22Rv1 (cell line): ENCODE data around the gene DYRK1A.

Experiments used
- ZFX ChIP-seq: fragments of 450-650 bp; IDR thresholded peaks from 2 replicates; pipeline ENCODE4 v1.6.1; 2017; ENCODE audit warnings: antibody characterized with exemption, borderline replicate concordance
- TF ChIP-seq, protein P1 (sequence below): fragments of 450-650 bp; IDR thresholded peaks from 2 replicates; pipeline ENCODE4 v1.5.1; 2017; ENCODE audit warnings: mild to moderate bottlenecking

DNA sequence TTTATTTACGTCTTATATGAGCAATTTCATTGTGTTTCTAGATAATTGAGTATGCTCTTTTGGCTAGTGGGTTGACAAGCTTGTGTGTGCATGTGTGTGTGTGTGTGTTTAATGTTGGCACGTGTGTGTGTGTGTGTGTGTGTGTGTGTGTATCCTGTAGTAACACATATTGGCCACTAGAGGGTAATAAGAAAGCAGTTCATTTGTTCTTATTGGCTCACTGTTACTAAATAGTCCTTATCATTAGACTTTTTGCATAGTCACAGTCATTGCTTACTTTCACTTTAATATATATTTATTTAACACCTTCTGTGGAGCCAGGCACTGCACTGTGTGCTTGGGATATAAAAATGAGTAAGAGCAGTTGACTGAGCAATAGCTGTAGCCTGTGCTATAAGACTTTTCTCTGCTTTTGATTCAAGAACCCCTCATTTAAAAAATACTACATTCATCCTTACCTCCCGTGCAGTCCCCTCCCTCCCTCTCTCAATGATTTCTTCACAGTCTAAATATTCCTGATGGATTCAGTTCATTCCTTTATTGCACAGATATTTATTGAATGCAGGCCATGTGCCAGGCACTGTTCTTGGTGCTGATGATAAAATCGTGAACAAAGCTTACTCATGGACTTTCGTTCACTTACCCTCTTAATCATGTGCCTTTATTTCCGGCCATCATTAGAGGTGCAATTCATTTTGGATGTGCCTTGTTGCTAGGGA is 96.7 kb downstream of the DYRK1A start:
- TF ChIP-seq, protein P1, sequence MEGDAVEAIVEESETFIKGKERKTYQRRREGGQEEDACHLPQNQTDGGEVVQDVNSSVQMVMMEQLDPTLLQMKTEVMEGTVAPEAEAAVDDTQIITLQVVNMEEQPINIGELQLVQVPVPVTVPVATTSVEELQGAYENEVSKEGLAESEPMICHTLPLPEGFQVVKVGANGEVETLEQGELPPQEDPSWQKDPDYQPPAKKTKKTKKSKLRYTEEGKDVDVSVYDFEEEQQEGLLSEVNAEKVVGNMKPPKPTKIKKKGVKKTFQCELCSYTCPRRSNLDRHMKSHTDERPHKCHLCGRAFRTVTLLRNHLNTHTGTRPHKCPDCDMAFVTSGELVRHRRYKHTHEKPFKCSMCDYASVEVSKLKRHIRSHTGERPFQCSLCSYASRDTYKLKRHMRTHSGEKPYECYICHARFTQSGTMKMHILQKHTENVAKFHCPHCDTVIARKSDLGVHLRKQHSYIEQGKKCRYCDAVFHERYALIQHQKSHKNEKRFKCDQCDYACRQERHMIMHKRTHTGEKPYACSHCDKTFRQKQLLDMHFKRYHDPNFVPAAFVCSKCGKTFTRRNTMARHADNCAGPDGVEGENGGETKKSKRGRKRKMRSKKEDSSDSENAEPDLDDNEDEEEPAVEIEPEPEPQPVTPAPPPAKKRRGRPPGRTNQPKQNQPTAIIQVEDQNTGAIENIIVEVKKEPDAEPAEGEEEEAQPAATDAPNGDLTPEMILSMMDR: peak; percentile 83
- no peak for TF ChIP-seq ZFX
